ENCODE measurements around the gene RIPPLY3.

DNA sequence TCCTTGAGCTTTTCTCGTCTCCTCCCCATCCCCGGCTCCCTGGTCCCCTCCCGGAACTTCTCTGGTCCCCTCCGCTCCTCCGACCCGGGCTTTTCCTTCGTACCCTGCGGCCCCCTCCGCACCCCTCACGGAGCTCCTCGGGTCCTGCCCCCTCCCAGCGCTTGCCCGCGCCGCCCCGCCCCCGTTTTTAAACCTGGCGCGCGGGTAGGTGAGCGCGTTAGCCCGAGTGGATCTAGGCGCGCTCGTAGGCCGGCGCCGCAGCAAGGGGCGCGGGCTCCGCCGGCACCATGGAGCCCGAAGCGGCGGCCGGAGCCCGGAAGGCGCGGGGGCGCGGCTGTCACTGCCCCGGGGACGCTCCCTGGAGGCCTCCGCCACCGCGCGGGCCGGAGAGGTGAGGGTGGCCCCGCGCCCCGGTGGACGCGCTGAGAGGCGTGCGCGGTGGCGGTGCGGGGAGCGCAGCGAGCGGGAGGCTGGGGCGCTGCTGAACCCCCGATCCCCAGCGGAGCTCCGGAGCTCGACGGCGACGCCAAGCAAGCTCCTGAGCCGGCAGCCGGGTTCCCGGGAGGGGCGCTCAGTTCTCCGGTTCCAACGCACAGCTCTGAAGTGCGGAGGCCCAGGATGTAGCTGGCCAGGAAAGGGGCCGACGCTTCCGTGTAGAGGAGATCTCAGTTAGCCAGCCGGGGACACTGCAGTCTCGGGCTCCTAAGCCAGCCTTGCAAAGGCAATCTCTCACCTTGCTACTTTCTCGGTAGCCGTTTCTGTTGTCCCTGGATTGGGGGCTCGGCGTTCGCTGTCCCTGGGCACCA is at the start of gene RIPPLY3:
- TF ChIP-seq, protein P1, sequence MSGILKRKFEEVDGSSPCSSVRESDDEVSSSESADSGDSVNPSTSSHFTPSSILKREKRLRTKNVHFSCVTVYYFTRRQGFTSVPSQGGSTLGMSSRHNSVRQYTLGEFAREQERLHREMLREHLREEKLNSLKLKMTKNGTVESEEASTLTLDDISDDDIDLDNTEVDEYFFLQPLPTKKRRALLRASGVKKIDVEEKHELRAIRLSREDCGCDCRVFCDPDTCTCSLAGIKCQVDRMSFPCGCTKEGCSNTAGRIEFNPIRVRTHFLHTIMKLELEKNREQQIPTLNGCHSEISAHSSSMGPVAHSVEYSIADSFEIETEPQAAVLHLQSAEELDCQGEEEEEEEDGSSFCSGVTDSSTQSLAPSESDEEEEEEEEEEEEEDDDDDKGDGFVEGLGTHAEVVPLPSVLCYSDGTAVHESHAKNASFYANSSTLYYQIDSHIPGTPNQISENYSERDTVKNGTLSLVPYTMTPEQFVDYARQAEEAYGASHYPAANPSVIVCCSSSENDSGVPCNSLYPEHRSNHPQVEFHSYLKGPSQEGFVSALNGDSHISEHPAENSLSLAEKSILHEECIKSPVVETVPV (CRISPR knock-in tag; IDR thresholded peaks at IDR 0.05), result no peak
- TF ChIP-seq, protein P2, sequence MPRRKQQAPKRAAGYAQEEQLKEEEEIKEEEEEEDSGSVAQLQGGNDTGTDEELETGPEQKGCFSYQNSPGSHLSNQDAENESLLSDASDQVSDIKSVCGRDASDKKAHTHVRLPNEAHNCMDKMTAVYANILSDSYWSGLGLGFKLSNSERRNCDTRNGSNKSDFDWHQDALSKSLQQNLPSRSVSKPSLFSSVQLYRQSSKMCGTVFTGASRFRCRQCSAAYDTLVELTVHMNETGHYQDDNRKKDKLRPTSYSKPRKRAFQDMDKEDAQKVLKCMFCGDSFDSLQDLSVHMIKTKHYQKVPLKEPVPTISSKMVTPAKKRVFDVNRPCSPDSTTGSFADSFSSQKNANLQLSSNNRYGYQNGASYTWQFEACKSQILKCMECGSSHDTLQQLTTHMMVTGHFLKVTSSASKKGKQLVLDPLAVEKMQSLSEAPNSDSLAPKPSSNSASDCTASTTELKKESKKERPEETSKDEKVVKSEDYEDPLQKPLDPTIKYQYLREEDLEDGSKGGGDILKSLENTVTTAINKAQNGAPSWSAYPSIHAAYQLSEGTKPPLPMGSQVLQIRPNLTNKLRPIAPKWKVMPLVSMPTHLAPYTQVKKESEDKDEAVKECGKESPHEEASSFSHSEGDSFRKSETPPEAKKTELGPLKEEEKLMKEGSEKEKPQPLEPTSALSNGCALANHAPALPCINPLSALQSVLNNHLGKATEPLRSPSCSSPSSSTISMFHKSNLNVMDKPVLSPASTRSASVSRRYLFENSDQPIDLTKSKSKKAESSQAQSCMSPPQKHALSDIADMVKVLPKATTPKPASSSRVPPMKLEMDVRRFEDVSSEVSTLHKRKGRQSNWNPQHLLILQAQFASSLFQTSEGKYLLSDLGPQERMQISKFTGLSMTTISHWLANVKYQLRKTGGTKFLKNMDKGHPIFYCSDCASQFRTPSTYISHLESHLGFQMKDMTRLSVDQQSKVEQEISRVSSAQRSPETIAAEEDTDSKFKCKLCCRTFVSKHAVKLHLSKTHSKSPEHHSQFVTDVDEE (CRISPR knock-in tag; IDR thresholded peaks at IDR 0.05), result no peak

All from SK-N-SH treated with all-trans-retinoic acid at 6 μM for 48 hours (cell line).